Osteocyte (in vitro differentiated cells): Measurements from ENCODE around the gene PTPRN2. TPM values are rescaled to one million over a fixed set of nuclear protein-coding genes. Genes with fewer than 3 reads are reported as not detected.

ENCODE experiments used
- DNase-seq: peaks from one replicate; pipeline ENCODE4 v3.0.0; 2021; ENCODE audit warnings: mixed read lengths; ENCODE audit not compliant: unreplicated experiment; ENCODE audit errors: extremely low spot score
- H3K27ac Mint-ChIP-seq: one replicate; pipeline ENCODE4 v1.8.0; 2021; ENCODE audit warnings: mild to moderate bottlenecking, mixed read lengths; ENCODE audit not compliant: unreplicated experiment
- H3K27me3 Mint-ChIP-seq: one replicate; pipeline ENCODE4 v1.8.0; 2021; ENCODE audit warnings: mixed read lengths; ENCODE audit not compliant: unreplicated experiment
- H3K36me3 Mint-ChIP-seq: one replicate; pipeline ENCODE4 v1.8.0; 2021; ENCODE audit warnings: mixed read lengths; ENCODE audit not compliant: unreplicated experiment
- H3K4me1 Mint-ChIP-seq: one replicate; pipeline ENCODE4 v1.8.0; 2021; ENCODE audit warnings: mixed read lengths; ENCODE audit not compliant: unreplicated experiment
- H3K4me3 Mint-ChIP-seq: one replicate; pipeline ENCODE4 v1.8.0; 2021; ENCODE audit warnings: mild to moderate bottlenecking, moderate library complexity, mixed read lengths; ENCODE audit not compliant: unreplicated experiment
- H3K9me3 Mint-ChIP-seq: one replicate; pipeline ENCODE4 v1.8.0; 2021; ENCODE audit warnings: mixed read lengths; ENCODE audit not compliant: unreplicated experiment
- CTCF ChIP-seq: fragments of 200-600 bp; sonication (generic); IDR thresholded peaks from 2 replicates; pipeline ENCODE4 v1.5.0; 2021; ENCODE audit warnings: antibody characterized with exemption, mild to moderate bottlenecking, moderate library complexity
- total RNA-seq: library from RNA; stranded (reverse); gene quantifications from 2 replicates; pipeline ENCODE4 v1.2.1, GENCODE V29; 2021

Gene PTPRN2
- total RNA-seq, 1 donor from 2014 or later = 0.59 TPM

DNA sequence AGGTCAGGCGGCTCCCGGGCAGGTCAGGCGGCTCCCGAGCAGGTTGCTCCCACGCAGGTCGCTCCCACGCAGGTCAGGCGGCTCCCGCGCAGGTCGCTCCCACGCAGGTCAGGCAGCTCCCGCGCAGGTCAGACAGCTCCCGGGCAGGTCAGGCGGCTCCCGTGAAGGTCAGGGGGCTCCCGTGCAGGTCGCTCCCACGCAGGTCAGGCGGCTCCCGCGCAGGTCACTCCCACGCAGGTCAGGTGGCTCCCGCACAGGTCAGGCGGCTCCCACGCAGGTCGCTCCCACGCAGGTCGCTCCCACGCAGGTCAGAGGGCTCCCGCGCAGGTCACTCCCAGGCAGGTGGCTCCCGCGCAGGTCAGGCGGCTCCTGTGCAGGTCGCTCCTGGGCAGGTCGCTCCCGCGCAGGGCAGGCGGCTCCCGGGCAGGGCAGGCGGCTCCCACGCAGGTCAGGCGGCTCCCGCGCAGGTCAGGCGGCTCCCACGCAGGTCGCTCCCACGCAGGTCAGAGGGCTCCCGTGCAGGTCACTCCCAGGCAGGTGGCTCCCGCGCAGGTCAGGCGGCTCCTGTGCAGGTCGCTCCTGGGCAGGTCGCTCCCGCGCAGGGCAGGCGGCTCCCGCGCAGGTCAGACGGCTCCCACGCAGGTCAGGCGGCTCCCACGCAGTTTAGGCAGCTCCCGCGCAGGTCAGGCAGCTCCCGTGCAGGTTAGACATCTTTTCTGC lies 30.7 kb downstream of the PTPRN2 start:
- no peaks in the 10 kb centered on the region for H3K27me3 Mint-ChIP-seq
- no peaks in the 10 kb centered on the region for H3K36me3 Mint-ChIP-seq
- TF ChIP-seq CTCF = no peak
- H3K9me3 Mint-ChIP-seq = peaks cover 15% of the 10 kb centered on the region
- no peak overlapping the region for H3K4me3 Mint-ChIP-seq
- no peaks in the 10 kb centered on the region for H3K4me1 Mint-ChIP-seq
- DNase-seq = no peak
- H3K27ac Mint-ChIP-seq = no peak overlapping the region

- DNase-seq = no peak
- Mint-ChIP-seq H3K27me3 (no peaks in the 10 kb centered on the region), H3K9me3 (peaks cover 7% of the 10 kb centered on the region), H3K4me1 (no peaks in the 10 kb centered on the region), H3K27ac (no peak overlapping the region), H3K4me3 (no peak overlapping the region), H3K36me3 (no peaks in the 10 kb centered on the region)
- no peak for TF ChIP-seq CTCF
Measured at GRCh38 chr7:158555034-158555520, 32.5 kb downstream of the PTPRN2 start.

GRCh38 chr7:158550886-158551452 lies 36.7 kb downstream of the PTPRN2 start:
- Mint-ChIP-seq H3K27ac (no peak overlapping the region), H3K9me3 (peaks cover 8% of the 10 kb centered on the region), H3K27me3 (no peaks in the 10 kb centered on the region), H3K4me3 (no peak overlapping the region), H3K4me1 (no peaks in the 10 kb centered on the region), H3K36me3 (no peaks in the 10 kb centered on the region)
- no peak for TF ChIP-seq CTCF
- no peak for DNase-seq

DNA sequence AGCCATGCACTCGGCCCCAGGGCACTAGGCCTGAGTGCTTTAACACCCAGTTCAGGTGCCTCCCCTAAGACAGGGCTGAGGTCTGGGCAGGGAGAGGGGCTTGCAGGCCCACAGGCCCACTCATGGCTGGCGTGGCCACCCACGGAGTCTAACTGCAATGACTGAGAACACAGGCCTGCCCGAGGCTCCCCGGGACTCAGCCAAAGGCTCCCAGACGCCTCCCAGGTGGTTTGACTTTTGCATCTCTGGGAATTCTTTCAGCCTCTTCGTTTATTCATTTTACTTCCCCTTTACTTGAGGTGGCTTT lies 37.3 kb downstream of the PTPRN2 start:
- TF ChIP-seq CTCF = no peak
- Mint-ChIP-seq H3K4me1 (no peaks in the 10 kb centered on the region), H3K36me3 (no peaks in the 10 kb centered on the region), H3K9me3 (peaks cover 5% of the 10 kb centered on the region), H3K27ac (no peak overlapping the region), H3K27me3 (no peaks in the 10 kb centered on the region), H3K4me3 (no peak overlapping the region)
- no peak for DNase-seq

DNA sequence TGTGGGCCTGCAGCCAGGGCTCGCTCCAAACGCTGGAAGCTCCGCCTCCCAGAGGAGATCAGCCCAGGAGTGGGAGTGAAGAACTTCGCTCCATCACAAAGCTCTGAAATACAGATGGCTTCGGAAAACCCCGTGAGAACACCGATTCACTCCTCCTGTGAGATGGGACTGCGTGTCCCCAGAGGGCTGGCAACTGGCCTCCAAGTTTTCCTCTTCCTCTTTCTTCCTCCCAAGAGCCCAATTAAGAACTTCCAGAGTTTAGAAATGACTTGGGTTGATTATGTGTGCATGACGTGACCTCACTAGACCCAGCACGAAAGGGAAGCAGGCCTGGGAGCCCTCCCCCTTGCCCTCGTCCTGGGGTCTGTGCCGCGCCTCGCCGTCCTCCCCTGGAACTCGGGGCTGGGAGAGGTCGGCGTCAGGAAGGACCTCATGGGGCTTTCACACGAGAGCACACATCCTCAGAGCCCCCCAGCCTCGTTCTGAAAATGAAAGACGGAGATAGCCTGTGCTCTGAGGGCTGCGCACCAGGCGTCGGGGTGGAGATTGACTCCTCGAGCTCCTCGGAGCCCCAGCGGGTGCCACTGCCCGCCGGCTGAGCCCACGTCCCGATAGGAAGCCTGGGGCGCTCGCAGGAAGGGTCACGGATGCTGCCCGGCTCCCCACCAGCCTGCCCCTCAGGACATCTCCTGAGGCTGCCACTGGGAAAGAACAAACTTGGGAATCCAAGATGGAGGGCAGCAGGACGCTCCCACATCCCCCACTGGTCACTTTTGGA lies 37.8 kb downstream of the PTPRN2 start:
- no peak overlapping the region for H3K27ac Mint-ChIP-seq
- H3K4me3 Mint-ChIP-seq = no peak overlapping the region
- H3K27me3 Mint-ChIP-seq = no peaks in the 10 kb centered on the region
- H3K9me3 Mint-ChIP-seq = peaks cover 5% of the 10 kb centered on the region
- no peak for TF ChIP-seq CTCF
- DNase-seq = no peak
- no peaks in the 10 kb centered on the region for H3K36me3 Mint-ChIP-seq
- no peaks in the 10 kb centered on the region for H3K4me1 Mint-ChIP-seq
